GM23338 (cell line): ENCODE data around the gene DLGAP4.

Source experiments
- POLR2AphosphoS5 ChIP-seq: IDR thresholded peaks from 2 replicates; pipeline ENCODE4 v1.6.1; 2016; ENCODE audit warnings: antibody characterized with exemption, low read depth
- ZNF331 ChIP-seq: fragments of 250-450 bp; sonication (Bioruptor Pico); IDR thresholded peaks from 2 replicates; pipeline ENCODE4 v1.5.0; 2020; ENCODE audit warnings: low read depth, mild to moderate bottlenecking, moderate library complexity
- TF ChIP-seq, protein P1 (sequence below), 2 experiments: fragments of 200-600 bp in 1 of 2; sonication (generic) in 1 of 2; conservative IDR thresholded peaks; 2 replicates each; pipeline versions ENCODE4 v1.5.1 to v1.6.1; 2016 to 2017; ENCODE audit warnings: antibody characterized with exemption in 2 of 2, low read depth in 2 of 2, mild to moderate bottlenecking in 2 of 2, moderate library complexity in 1 of 2

GRCh38 chr20:36339646-36340592 is 33.8 kb downstream of the DLGAP4 start:
- TF ChIP-seq ZNF331 (no peak), POLR2AphosphoS5 (no peak)
- TF ChIP-seq, protein P1, sequence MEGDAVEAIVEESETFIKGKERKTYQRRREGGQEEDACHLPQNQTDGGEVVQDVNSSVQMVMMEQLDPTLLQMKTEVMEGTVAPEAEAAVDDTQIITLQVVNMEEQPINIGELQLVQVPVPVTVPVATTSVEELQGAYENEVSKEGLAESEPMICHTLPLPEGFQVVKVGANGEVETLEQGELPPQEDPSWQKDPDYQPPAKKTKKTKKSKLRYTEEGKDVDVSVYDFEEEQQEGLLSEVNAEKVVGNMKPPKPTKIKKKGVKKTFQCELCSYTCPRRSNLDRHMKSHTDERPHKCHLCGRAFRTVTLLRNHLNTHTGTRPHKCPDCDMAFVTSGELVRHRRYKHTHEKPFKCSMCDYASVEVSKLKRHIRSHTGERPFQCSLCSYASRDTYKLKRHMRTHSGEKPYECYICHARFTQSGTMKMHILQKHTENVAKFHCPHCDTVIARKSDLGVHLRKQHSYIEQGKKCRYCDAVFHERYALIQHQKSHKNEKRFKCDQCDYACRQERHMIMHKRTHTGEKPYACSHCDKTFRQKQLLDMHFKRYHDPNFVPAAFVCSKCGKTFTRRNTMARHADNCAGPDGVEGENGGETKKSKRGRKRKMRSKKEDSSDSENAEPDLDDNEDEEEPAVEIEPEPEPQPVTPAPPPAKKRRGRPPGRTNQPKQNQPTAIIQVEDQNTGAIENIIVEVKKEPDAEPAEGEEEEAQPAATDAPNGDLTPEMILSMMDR (conservative IDR thresholded peaks at IDR 0.05; ENCODE audit: low read depth in 2 of 2): no peak
